Measurements from ENCODE around the gene RDH14.

The RDH14 gene

GRCh38 chr2:18519914-18520450 is 40.5 kb downstream of the RDH14 start:
- H3K4me3 ChIP-seq (replicated peaks; ENCODE audit: low read depth, low read length): no peak overlapping the region
- DNase-seq (ENCODE audit: low read depth): no peak
- TF ChIP-seq CTCF (IDR thresholded peaks at IDR 0.05; ENCODE audit: low read length, missing control alignments): no peak

- DNase-seq (ENCODE audit: low read depth): peak; percentile 57
- H3K4me3 ChIP-seq (replicated peaks; ENCODE audit: low read depth, low read length): no peak overlapping the region
- no peak for TF ChIP-seq CTCF (IDR thresholded peaks at IDR 0.05; ENCODE audit: low read length, missing control alignments)
Measured at GRCh38 chr2:18518116-18519111, 42.0 kb downstream of the RDH14 start.

GRCh38 chr2:18517386-18517785 is 43.1 kb downstream of the RDH14 start:
- no peak overlapping the region for H3K4me3 ChIP-seq (replicated peaks; ENCODE audit: low read depth, low read length)
- TF ChIP-seq CTCF (IDR thresholded peaks at IDR 0.05; ENCODE audit: low read length, missing control alignments): no peak
- DNase-seq (ENCODE audit: low read depth): no peak

GRCh38 chr2:18516112-18516511 is 44.3 kb downstream of the RDH14 start:
- TF ChIP-seq CTCF (IDR thresholded peaks at IDR 0.05; ENCODE audit: low read length, missing control alignments): no peak
- peak; percentile 34 for DNase-seq (ENCODE audit: low read depth)
- H3K4me3 ChIP-seq (replicated peaks; ENCODE audit: low read depth, low read length): no peak overlapping the region

- H3K4me3 ChIP-seq (replicated peaks; ENCODE audit: low read depth, low read length): no peak overlapping the region
- DNase-seq (ENCODE audit: low read depth): no peak
- TF ChIP-seq CTCF (IDR thresholded peaks at IDR 0.05; ENCODE audit: low read length, missing control alignments): no peak
Measured at GRCh38 chr2:18514526-18515461, 45.7 kb downstream of the RDH14 start.

- H3K4me3 ChIP-seq (replicated peaks; ENCODE audit: low read depth, low read length): no peak overlapping the region
- no peak for DNase-seq (ENCODE audit: low read depth)
- TF ChIP-seq CTCF (IDR thresholded peaks at IDR 0.05; ENCODE audit: low read length, missing control alignments): no peak
Measured at GRCh38 chr2:18510775-18511174, 49.7 kb downstream of the RDH14 start.

Data from fibroblast of pulmonary artery (primary cell).